GM12878 (cell line): Measurements from ENCODE around the gene NUDCD3.
"Not testable (repeated sequence)": the region's sequence is repeated elsewhere in the genome, so short reads cannot be mapped to it uniquely, and the experiment has no call there.

Experiments
- CREB1 ChIP-seq: IDR thresholded peaks from 2 replicates; pipeline ENCODE4 v1.6.1; 2012; ENCODE audit warnings: low read depth, mild to moderate bottlenecking, inconsistent platforms
- HCFC1 ChIP-seq: fragments of 150-350 bp; IDR thresholded peaks from 2 replicates; pipeline ENCODE4 v1.6.1; 2014; ENCODE audit warnings: low read length
- MYC ChIP-seq: IDR thresholded peaks from 2 replicates; pipeline ENCODE4 v1.6.1; 2011; ENCODE audit warnings: mild to moderate bottlenecking, low read length, moderate library complexity, inconsistent platforms; ENCODE audit not compliant: insufficient read depth, insufficient replicate concordance, insufficient read length, severe bottlenecking
- POLR2A ChIP-seq: IDR thresholded peaks from 2 replicates; pipeline ENCODE4 v1.6.1; 2011; ENCODE audit warnings: low read depth, mild to moderate bottlenecking, low read length
- TF ChIP-seq, protein P1 (sequence below), 3 experiments: IDR thresholded peaks in 2 of 3; conservative IDR thresholded peaks in 1 of 3; 2 replicates each; pipeline ENCODE4 v1.5.1; 2011; ENCODE audit warnings: low read depth in 3 of 3, low read length in 3 of 3, mild to moderate bottlenecking in 3 of 3, control low read depth in 2 of 3, moderate library complexity in 2 of 3, inconsistent platforms in 1 of 3, mixed read lengths in 1 of 3; ENCODE audit not compliant: control insufficient read depth in 2 of 3, insufficient read depth in 1 of 3; ENCODE audit errors: extremely low read depth in 1 of 3

DNA sequence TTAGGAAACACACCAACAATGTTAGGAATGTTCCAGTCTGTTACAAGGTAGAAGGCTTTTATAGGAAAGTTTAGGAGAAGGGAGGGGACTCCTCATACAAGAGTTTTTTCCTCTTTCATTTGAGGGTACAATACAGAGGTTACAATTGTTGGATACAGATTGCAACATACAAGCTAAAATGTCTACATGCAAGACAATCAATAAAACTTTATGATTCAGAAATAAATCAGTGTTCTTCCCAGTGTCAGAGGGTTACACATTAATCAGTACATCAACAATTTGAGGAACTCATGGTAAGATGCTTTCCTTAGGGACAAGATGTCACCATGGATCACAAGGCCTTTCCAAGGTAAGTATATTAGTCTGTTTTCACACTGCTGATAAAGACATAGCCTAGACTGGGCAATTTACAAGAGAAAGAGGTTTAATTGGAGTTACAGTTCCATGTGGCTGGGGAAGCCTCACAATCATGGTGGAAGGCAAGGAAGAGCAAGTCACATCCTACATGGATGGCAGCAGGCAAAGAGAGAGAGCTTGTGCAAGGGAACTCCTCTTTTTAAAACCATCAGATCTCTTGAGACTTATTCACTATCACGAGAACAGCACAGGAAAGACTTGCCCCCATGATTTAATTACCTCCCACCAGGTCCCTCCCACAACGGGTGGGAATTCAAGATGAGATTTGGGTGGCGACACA is 16.3 kb upstream of the NUDCD3 start:
- not testable (repeated sequence) for TF ChIP-seq POLR2A, HCFC1, MYC, CREB1
- TF ChIP-seq, protein P1, sequence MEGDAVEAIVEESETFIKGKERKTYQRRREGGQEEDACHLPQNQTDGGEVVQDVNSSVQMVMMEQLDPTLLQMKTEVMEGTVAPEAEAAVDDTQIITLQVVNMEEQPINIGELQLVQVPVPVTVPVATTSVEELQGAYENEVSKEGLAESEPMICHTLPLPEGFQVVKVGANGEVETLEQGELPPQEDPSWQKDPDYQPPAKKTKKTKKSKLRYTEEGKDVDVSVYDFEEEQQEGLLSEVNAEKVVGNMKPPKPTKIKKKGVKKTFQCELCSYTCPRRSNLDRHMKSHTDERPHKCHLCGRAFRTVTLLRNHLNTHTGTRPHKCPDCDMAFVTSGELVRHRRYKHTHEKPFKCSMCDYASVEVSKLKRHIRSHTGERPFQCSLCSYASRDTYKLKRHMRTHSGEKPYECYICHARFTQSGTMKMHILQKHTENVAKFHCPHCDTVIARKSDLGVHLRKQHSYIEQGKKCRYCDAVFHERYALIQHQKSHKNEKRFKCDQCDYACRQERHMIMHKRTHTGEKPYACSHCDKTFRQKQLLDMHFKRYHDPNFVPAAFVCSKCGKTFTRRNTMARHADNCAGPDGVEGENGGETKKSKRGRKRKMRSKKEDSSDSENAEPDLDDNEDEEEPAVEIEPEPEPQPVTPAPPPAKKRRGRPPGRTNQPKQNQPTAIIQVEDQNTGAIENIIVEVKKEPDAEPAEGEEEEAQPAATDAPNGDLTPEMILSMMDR (IDR thresholded peaks at IDR 0.05 in 2 of 3, conservative IDR thresholded peaks at IDR 0.05 in 1 of 3; ENCODE audit: control insufficient read depth in 2 of 3, extremely low read depth in 1 of 3, insufficient read depth in 1 of 3, low read depth in 3 of 3, low read length in 3 of 3), result not testable (repeated sequence)
